HG02943 (cell line): ENCODE results near the gene CTDP1.

Experiments used
- ATAC-seq: cut with Tn5 transposase; IDR thresholded peaks from one replicate; pipeline ENCODE4 v1.9.1; 2021; ENCODE audit warnings: mild to moderate bottlenecking, low read depth, moderate library complexity; ENCODE audit not compliant: unreplicated experiment

Gene CTDP1

GRCh38 chr18:79679552-79680099 lies at the start of gene CTDP1:
CTDP1 (plus strand) TSS chr18:79679803; CDS start chr18:79679948, 145 bp downstream.
- peak; percentile 63 for ATAC-seq

DNA sequence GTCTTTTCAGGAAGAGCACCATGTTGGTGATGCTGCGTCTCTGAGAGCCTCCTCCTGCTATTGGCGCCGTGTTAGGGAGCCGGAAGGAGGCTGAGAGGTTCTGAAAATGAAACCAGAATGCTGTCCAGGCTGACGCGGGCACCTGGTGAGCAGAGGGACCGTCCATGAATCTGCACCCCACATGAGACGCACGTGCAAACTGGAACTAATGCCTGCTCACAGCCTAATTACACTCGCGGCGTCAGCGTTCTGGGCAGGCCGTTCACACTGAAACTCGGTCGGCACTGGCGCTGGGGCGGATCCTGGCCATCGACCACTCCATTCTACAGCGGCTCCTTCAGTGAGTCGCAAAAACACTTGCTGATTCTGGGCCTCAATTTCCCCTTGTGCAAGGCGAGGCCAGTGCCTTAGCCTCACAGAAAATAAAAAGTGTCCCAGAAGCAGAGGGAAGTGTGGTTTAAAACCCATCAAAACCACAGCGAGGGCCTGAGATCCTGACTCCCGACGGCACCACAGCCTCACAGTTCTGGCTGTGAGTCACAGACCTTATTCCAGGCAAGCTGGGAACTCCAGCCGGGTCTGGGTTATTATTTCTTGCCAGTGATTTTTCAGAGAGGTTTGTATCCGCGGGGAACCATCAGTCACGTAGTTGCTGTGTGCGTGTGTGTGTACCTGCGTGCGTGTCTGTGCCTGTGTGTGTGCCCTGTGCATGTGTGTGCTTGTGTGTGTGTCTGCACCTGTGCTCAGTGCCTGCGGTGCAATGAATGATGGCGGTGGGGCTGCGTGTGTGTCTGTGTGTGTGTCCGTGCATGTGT lies 49.1 kb upstream of the CTDP1 start:
- no peak for ATAC-seq

GRCh38 chr18:79631096-79631507 lies 48.5 kb upstream of the CTDP1 start:
- ATAC-seq: no peak

- no peak for ATAC-seq
These were observed 47.7 kb upstream of the CTDP1 start for GRCh38 chr18:79631761-79632446.

GRCh38 chr18:79632765-79633164 lies 46.8 kb upstream of the CTDP1 start:
- no peak for ATAC-seq

GRCh38 chr18:79634186-79634585 lies 45.4 kb upstream of the CTDP1 start:
- ATAC-seq: no peak

GRCh38 chr18:79634593-79635426 lies 44.8 kb upstream of the CTDP1 start:
- no peak for ATAC-seq

DNA sequence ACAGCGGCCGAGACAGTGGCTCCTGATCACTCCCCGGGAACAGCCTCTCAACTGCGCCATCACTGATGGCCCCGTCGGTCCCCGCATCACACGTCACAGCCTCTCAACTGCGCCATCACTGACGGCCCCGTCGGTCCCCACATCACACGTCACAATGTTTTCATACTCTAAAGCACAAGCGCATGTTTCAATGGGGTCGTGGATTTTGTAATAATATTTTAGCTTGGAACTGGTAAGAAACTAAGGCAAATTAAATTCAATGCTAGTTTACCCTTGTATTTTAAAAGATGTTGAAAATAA lies 44.2 kb upstream of the CTDP1 start:
- ATAC-seq: no peak

GRCh38 chr18:79637181-79637920 lies 42.3 kb upstream of the CTDP1 start:
- no peak for ATAC-seq

- ATAC-seq: no peak
These were observed 41.4 kb upstream of the CTDP1 start for GRCh38 chr18:79637921-79638909.

GRCh38 chr18:79639072-79639829 lies 40.4 kb upstream of the CTDP1 start:
- no peak for ATAC-seq

DNA sequence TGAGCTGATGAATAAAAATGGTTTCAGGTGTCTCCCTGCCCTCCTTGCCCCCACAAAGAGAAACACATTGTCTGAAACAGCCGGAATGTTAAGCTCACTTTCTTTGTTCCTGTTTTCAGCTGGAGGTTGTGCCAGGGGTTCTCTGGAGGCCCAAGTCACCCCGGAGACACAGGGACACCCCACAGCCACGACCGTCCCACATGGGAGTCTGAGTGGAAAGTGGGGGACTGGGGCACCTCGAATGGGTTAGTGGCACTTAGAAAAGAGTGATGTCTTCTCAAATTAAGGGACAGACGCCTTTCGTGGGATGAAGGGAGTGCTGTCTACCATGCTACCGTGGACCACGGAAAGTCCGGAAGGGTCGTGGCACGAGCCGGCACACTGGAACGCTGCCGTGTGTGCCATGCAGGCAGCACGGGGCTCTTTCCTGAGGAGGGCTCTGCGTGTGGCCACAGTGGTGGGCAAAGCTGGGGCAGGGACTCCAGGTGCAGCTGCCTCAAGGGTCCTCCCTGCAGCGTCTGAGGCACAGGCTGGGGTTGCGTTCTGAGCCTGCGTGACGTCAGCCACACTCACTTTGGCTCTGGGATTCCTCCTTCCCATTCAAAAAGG lies 39.4 kb upstream of the CTDP1 start:
- ATAC-seq: no peak

DNA sequence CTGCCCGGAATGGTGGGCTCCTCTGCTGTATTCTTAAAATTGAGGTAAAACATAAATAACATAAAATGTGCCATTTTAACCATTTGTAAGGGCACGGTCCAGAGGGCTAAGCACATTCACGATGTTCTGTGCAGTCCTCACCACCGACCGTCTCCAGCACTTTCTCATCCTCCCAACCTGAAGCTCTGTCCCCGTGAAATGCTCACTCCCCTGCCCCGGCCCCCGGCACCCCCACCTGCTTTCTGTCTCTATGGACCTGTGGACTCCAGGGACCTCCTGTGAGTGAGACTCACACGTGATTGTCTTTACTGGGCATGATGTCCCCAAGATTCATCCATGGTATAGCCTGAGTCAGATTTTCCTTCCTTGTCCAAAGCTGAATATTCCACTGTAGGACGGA lies 38.7 kb upstream of the CTDP1 start:
- no peak for ATAC-seq

DNA sequence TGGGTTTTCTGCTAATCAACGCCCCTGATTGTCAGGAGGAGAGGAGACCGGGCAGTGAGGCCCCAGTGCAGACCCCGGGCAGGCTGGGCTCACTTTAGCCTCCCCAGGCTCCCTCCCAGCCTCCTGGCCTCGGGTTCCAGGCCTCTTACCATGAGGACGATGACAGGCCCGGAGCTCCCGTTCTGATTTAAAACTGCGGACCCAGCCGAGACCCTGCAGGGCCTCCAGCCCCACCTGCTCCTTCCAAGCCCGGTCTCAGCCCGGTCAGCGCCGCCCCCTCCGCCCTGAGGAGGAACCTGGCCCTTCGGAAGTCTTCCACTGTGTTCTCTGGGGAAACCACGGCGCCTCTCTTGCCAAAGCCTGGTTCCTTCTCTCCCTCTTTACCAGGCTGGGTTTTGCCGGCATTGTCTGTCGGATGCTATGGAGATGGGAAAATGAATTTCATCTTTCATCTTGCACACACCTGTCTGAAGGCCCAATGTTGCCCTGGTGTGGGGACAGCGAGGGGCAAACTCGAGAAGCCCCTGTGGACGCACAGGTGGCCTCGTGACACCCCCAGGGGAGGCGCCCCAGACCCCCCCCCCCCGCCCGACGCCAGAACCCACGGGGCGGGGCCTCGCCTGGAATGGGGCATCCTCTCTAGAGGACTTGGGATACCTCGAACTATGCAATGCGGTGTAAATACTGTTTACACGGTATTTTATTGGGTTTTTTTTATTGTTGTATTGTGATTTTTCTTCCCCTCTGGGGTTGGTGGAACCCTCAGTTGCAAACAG lies 37.7 kb upstream of the CTDP1 start:
- no peak for ATAC-seq

GRCh38 chr18:79642626-79643025 lies 37.0 kb upstream of the CTDP1 start:
- no peak for ATAC-seq

- no peak for ATAC-seq
These were observed 36.3 kb upstream of the CTDP1 start for GRCh38 chr18:79643054-79643984.
